ENCODE results near the gene RBM47.
"Not testable (repeated sequence)": the region's sequence is repeated elsewhere in the genome, so short reads cannot be mapped to it uniquely, and the experiment has no call there.

Gene RBM47

GRCh38 chr4:40548256-40548655 is 81.4 kb downstream of the RBM47 start:
- TF ChIP-seq EZH2phosphoT487 (IDR thresholded peaks at IDR 0.05; ENCODE audit: low read depth), result no peak
- no peak for TF ChIP-seq CTCF (IDR thresholded peaks at IDR 0.05; ENCODE audit: low read depth, low read length)
- Histone ChIP-seq H3K4me2 (ENCODE audit: low read length) (no peak overlapping the region), H2AFZ (ENCODE audit: low read depth, low read length) (no peak overlapping the region), H3K36me3 (replicated peaks; ENCODE audit: low read depth, low read length) (no peaks in the 10 kb centered on the region), H3K9ac (ENCODE audit: low read length) (no peak overlapping the region), H3K27me3 (ENCODE audit: low read depth, low read length) (no peaks in the 10 kb centered on the region), H3K4me3 (ENCODE audit: low read length) (no peak overlapping the region), H3K79me2 (ENCODE audit: low read length) (no peaks in the 10 kb centered on the region), H3K9me3 (ENCODE audit: insufficient read depth, low read length) (no peaks in the 10 kb centered on the region), H3K27ac (ENCODE audit: low read length) (no peak overlapping the region), H3K4me1 (ENCODE audit: low read length) (peaks cover 15% of the 10 kb centered on the region), H4K20me1 (ENCODE audit: insufficient read depth, low read length) (no peaks in the 10 kb centered on the region)

GRCh38 chr4:40547789-40548132 is 81.9 kb downstream of the RBM47 start:
- Histone ChIP-seq H3K79me2 (ENCODE audit: low read length) (no peaks in the 10 kb centered on the region), H3K4me3 (ENCODE audit: low read length) (no peak overlapping the region), H2AFZ (ENCODE audit: low read depth, low read length) (no peak overlapping the region), H3K4me2 (ENCODE audit: low read length) (no peak overlapping the region), H4K20me1 (ENCODE audit: insufficient read depth, low read length) (no peaks in the 10 kb centered on the region), H3K9ac (ENCODE audit: low read length) (no peak overlapping the region), H3K4me1 (ENCODE audit: low read length) (peaks cover 15% of the 10 kb centered on the region), H3K27me3 (ENCODE audit: low read depth, low read length) (no peaks in the 10 kb centered on the region), H3K36me3 (replicated peaks; ENCODE audit: low read depth, low read length) (no peaks in the 10 kb centered on the region), H3K27ac (ENCODE audit: low read length) (no peak overlapping the region), H3K9me3 (ENCODE audit: insufficient read depth, low read length) (no peaks in the 10 kb centered on the region)
- TF ChIP-seq EZH2phosphoT487 (IDR thresholded peaks at IDR 0.05; ENCODE audit: low read depth), result no peak
- TF ChIP-seq CTCF (IDR thresholded peaks at IDR 0.05; ENCODE audit: low read depth, low read length), result no peak

- no peaks in the 10 kb centered on the region for H3K36me3 ChIP-seq (replicated peaks; ENCODE audit: low read depth, low read length)
- no peak for TF ChIP-seq EZH2phosphoT487 (IDR thresholded peaks at IDR 0.05; ENCODE audit: low read depth)
- no peak for TF ChIP-seq CTCF (IDR thresholded peaks at IDR 0.05; ENCODE audit: low read depth, low read length)
- no peak overlapping the region for H3K4me3 ChIP-seq (ENCODE audit: low read length)
- H3K4me2 ChIP-seq (ENCODE audit: low read length), result no peak overlapping the region
- no peaks in the 10 kb centered on the region for H3K27me3 ChIP-seq (ENCODE audit: low read depth, low read length)
- no peaks in the 10 kb centered on the region for H4K20me1 ChIP-seq (ENCODE audit: insufficient read depth, low read length)
- H2AFZ ChIP-seq (ENCODE audit: low read depth, low read length), result no peak overlapping the region
- H3K4me1 ChIP-seq (ENCODE audit: low read length), result peaks cover 15% of the 10 kb centered on the region
- no peak overlapping the region for H3K27ac ChIP-seq (ENCODE audit: low read length)
- no peaks in the 10 kb centered on the region for H3K9me3 ChIP-seq (ENCODE audit: insufficient read depth, low read length)
- H3K79me2 ChIP-seq (ENCODE audit: low read length), result no peaks in the 10 kb centered on the region
- H3K9ac ChIP-seq (ENCODE audit: low read length), result no peak overlapping the region
These were observed 82.5 kb downstream of the RBM47 start for GRCh38 chr4:40546969-40547788.

GRCh38 chr4:40546506-40546905 is 83.2 kb downstream of the RBM47 start:
- no peak overlapping the region for H3K27ac ChIP-seq (ENCODE audit: low read length)
- H2AFZ ChIP-seq (ENCODE audit: low read depth, low read length), result no peak overlapping the region
- peaks cover 11% of the 10 kb centered on the region for H3K4me1 ChIP-seq (ENCODE audit: low read length)
- TF ChIP-seq CTCF (IDR thresholded peaks at IDR 0.05; ENCODE audit: low read depth, low read length) (no peak), EZH2phosphoT487 (IDR thresholded peaks at IDR 0.05; ENCODE audit: low read depth) (no peak)
- H3K79me2 ChIP-seq (ENCODE audit: low read length), result no peaks in the 10 kb centered on the region
- no peaks in the 10 kb centered on the region for H3K27me3 ChIP-seq (ENCODE audit: low read depth, low read length)
- H3K9ac ChIP-seq (ENCODE audit: low read length), result no peak overlapping the region
- H3K9me3 ChIP-seq (ENCODE audit: insufficient read depth, low read length), result no peaks in the 10 kb centered on the region
- H4K20me1 ChIP-seq (ENCODE audit: insufficient read depth, low read length), result no peaks in the 10 kb centered on the region
- H3K4me2 ChIP-seq (ENCODE audit: low read length), result no peak overlapping the region
- no peak overlapping the region for H3K4me3 ChIP-seq (ENCODE audit: low read length)
- H3K36me3 ChIP-seq (replicated peaks; ENCODE audit: low read depth, low read length), result no peaks in the 10 kb centered on the region

DNA sequence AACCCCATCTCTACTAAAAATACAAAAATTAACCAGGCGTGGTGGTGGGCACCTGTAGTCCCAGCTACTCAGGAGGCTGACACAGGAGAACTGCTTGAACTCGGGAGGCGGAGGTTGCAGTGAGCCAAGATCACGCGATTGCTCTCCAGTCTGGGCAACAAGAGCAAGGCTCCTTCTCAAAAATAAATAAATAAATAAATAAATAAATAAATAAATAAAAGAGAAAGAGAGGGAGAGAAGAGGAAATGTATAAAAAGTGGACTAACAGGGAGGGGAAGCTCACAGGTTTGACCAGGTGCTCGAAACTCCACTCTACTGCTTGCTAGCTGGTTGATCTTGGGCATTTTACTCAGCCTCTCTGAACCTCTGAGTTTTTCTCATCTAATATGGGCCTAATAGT is 84.2 kb downstream of the RBM47 start:
- H3K4me3 ChIP-seq (ENCODE audit: low read length); H3K36me3 ChIP-seq (replicated peaks; ENCODE audit: low read depth, low read length); H3K27ac ChIP-seq (ENCODE audit: low read length); H3K9me3 ChIP-seq (ENCODE audit: insufficient read depth, low read length); H4K20me1 ChIP-seq (ENCODE audit: insufficient read depth, low read length); H3K27me3 ChIP-seq (ENCODE audit: low read depth, low read length); H3K4me2 ChIP-seq (ENCODE audit: low read length); H3K4me1 ChIP-seq (ENCODE audit: low read length); H3K79me2 ChIP-seq (ENCODE audit: low read length); H2AFZ ChIP-seq (ENCODE audit: low read depth, low read length); H3K9ac ChIP-seq (ENCODE audit: low read length): not testable (repeated sequence)
